Liver (tissue), 9 donors: ENCODE measurements around the gene CLRN3. TPM values are rescaled to one million over a fixed set of nuclear protein-coding genes. Genes with fewer than 3 reads are reported as not detected.

Experiments
- DNase-seq: peaks from one replicate; pipeline ENCODE4 v3.0.0-alpha.2; 2017; ENCODE audit warnings: low spot score
- H3K27ac ChIP-seq, 2 donors: one replicate each; pipeline ENCODE4 v1.7.0; 2013; ENCODE audit warnings: inconsistent platforms in 2 of 2, low read length in 2 of 2, control low read depth in 1 of 2, low read depth in 1 of 2, mild to moderate bottlenecking in 1 of 2
- H3K27me3 ChIP-seq, 4 donors: one replicate each; pipeline versions ENCODE4 v1.6.1 to v1.7.0; 2013; ENCODE audit warnings: low read length in 3 of 4, inconsistent platforms in 1 of 4, mild to moderate bottlenecking in 1 of 4, moderate library complexity in 1 of 4; ENCODE audit not compliant: control insufficient read depth in 4 of 4, insufficient read depth in 4 of 4
- H3K36me3 ChIP-seq, 4 donors: one replicate each; pipeline versions ENCODE4 v1.6.1 to v1.7.0; 2013; ENCODE audit warnings: low read length in 3 of 4, mild to moderate bottlenecking in 3 of 4, low read depth in 1 of 4, moderate library complexity in 1 of 4; ENCODE audit not compliant: control insufficient read depth in 4 of 4, insufficient read depth in 3 of 4
- H3K4me1 ChIP-seq, 4 donors: one replicate each; pipeline versions ENCODE4 v1.6.1 to v1.7.0; 2013; ENCODE audit warnings: low read length in 3 of 4, mild to moderate bottlenecking in 3 of 4, moderate library complexity in 1 of 4; ENCODE audit not compliant: control insufficient read depth in 4 of 4, insufficient read depth in 4 of 4
- H3K4me3 ChIP-seq, 3 donors: one replicate each; pipeline versions ENCODE4 v1.6.1 to v1.7.0; 2013; ENCODE audit warnings: low read length in 3 of 3, control low read depth in 1 of 3, low read depth in 1 of 3, mild to moderate bottlenecking in 1 of 3
- H3K9ac ChIP-seq, 2 donors: one replicate each; pipeline ENCODE4 v1.7.0; 2013; ENCODE audit warnings: low read length in 2 of 2, mild to moderate bottlenecking in 2 of 2, moderate library complexity in 2 of 2, control low read depth in 1 of 2, low read depth in 1 of 2
- H3K9me3 ChIP-seq, 4 donors: one replicate each; pipeline versions ENCODE4 v1.6.1 to v1.7.0; 2013; ENCODE audit warnings: low read length in 3 of 4; ENCODE audit not compliant: control insufficient read depth in 4 of 4
- ATF3 ChIP-seq: IDR thresholded peaks from 2 replicates; pipeline ENCODE4 v1.6.1; 2016; ENCODE audit warnings: antibody characterized with exemption
- FOXA1 ChIP-seq: IDR thresholded peaks from 2 replicates; pipeline ENCODE4 v1.6.1; 2016; ENCODE audit warnings: antibody characterized with exemption
- FOXA2 ChIP-seq: IDR thresholded peaks from 2 replicates; pipeline ENCODE4 v1.6.1; 2016; ENCODE audit warnings: antibody characterized with exemption
- HNF4A ChIP-seq, 2 donors: conservative IDR thresholded peaks; 2 replicates each; pipeline ENCODE4 v1.6.1; 2016; ENCODE audit warnings: antibody characterized with exemption in 2 of 2, mild to moderate bottlenecking in 2 of 2
- HNF4G ChIP-seq: IDR thresholded peaks from 2 replicates; pipeline ENCODE4 v1.6.1; 2016; ENCODE audit warnings: antibody characterized with exemption
- JUND ChIP-seq, 2 donors: IDR thresholded peaks; 2 replicates each; pipeline ENCODE4 v1.6.1; 2016; ENCODE audit warnings: antibody characterized with exemption in 2 of 2
- MAX ChIP-seq: IDR thresholded peaks from 2 replicates; pipeline ENCODE4 v1.6.1; 2016; ENCODE audit warnings: antibody characterized with exemption
- NR2F2 ChIP-seq: IDR thresholded peaks from 2 replicates; pipeline ENCODE4 v1.6.1; 2016; ENCODE audit warnings: antibody characterized with exemption
- RAD21 ChIP-seq, 2 donors: IDR thresholded peaks; 2 replicates each; pipeline ENCODE4 v1.6.1; 2016; ENCODE audit warnings: antibody characterized with exemption in 2 of 2, mild to moderate bottlenecking in 2 of 2
- REST ChIP-seq: IDR thresholded peaks from 2 replicates; pipeline ENCODE4 v1.6.1; 2016; ENCODE audit warnings: antibody characterized with exemption, mild to moderate bottlenecking
- RXRA ChIP-seq, 2 donors: IDR thresholded peaks; 2 replicates each; pipeline ENCODE4 v1.6.1; 2017 to 2018; ENCODE audit warnings: antibody characterized with exemption in 2 of 2, mild to moderate bottlenecking in 1 of 2
- SP1 ChIP-seq: IDR thresholded peaks from 2 replicates; pipeline ENCODE4 v1.6.1; 2018; ENCODE audit warnings: antibody characterized with exemption, mild to moderate bottlenecking
- TAF1 ChIP-seq: conservative IDR thresholded peaks from 2 replicates; pipeline ENCODE4 v1.6.1; 2016; ENCODE audit warnings: antibody characterized with exemption, mild to moderate bottlenecking
- YY1 ChIP-seq: IDR thresholded peaks from 2 replicates; pipeline ENCODE4 v1.6.1; 2016; ENCODE audit warnings: antibody characterized with exemption, mild to moderate bottlenecking
- ZBTB33 ChIP-seq: IDR thresholded peaks from 2 replicates; pipeline ENCODE4 v1.6.1; 2016; ENCODE audit warnings: antibody characterized with exemption
- WGBS: extraction: QIAGEN DNeasy Blood & Tissue Kit; methylation state at CpG from one replicate; pipeline ENCODE4 v1.1.7; 2013; 5-methylcytosine and 5-hydroxymethylcytosine counted together
- polyA plus RNA-seq, 2 donors: library from polyadenylated mRNA; stranded (reverse) in 1 of 2; unstranded in 1 of 2; fragments of 200-250 nt in 1 of 2; fragments of >200 nt in 1 of 2; fragmentation: Nextera tagmentation in 1 of 2; extraction: Ambion mirVana in 1 of 2; gene quantifications; one replicate each; pipeline versions ENCODE4 v1.2.1 to v1.2.3, GENCODE V29; 2013 to 2015
- total RNA-seq, 2 donors: library from RNA; depleted of rRNA; stranded (reverse); fragments of >200 nt; gene quantifications; one replicate each; pipeline ENCODE4 v1.2.3, GENCODE V29; 2014
- donor health status: healthy.
- donor health status: healthy.
- donor health status: healthy.
- donor health status: healthy.
- donor health status: healthy.

The CLRN3 gene
- total and polyA plus RNA-seq, 4 donors, result 0.33 to 16.9 (median 6.9) TPM

GRCh38 chr10:127922675-127923366, 30.1 kb upstream of the CLRN3 start (continued):
- no peak for TF ChIP-seq HNF4A (conservative IDR thresholded peaks at IDR 0.05)

- no peak overlapping the region for H3K9ac ChIP-seq
- no peaks in the 10 kb centered on the region for H3K27me3 ChIP-seq
- H3K27ac ChIP-seq, result peak overlapping the region in 1 of 2 donors; percentile 15
- H3K4me3 ChIP-seq, result no peak overlapping the region
- no peak for TF ChIP-seq RXRA (IDR thresholded peaks at IDR 0.05)
- no peak for TF ChIP-seq JUND (IDR thresholded peaks at IDR 0.05)
- 93% methylated on average over 9 of the region's 9 CpGs for WGBS
- H3K4me1 ChIP-seq, result no peaks in the 10 kb centered on the region
- H3K36me3 ChIP-seq, result no peaks in the 10 kb centered on the region
- DNase-seq, result no peak
- H3K9me3 ChIP-seq, result no peaks in the 10 kb centered on the region
These were observed 29.5 kb upstream of the CLRN3 start for GRCh38 chr10:127922206-127922605.

DNA sequence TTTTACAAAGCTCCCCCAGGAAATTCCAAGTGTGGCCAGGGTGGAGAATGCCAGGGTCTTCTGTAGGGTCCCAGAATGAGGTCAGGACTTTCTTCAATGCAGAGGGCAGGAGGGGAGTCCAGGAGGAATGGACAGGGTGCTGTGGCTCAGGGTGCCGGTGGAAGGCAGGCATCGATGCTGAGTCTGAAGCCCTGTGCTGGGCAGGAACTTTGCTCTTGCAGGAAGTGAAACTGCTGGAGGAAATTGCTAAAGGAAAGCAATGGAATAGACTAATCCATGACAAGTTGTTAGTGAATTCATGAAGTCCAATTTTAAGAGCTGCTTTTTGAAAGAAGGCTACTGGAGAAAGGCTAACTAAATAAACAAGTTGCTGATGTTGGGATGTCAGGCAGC, 29.0 kb upstream of the CLRN3 start:
- TF ChIP-seq ZBTB33, result no peak
- no peak for TF ChIP-seq FOXA1
- no peak for TF ChIP-seq TAF1
- TF ChIP-seq FOXA2, result no peak
- TF ChIP-seq SP1, result no peak
- no peak for TF ChIP-seq NR2F2
- Histone ChIP-seq H3K27ac (no peak overlapping the region), H3K36me3 (no peaks in the 10 kb centered on the region), H3K9ac (no peak overlapping the region), H3K9me3 (no peaks in the 10 kb centered on the region), H3K27me3 (no peaks in the 10 kb centered on the region), H3K4me3 (no peak overlapping the region), H3K4me1 (no peaks in the 10 kb centered on the region)
- 72% methylated on average over 2 of the region's 2 CpGs for WGBS
- no peak for DNase-seq

GRCh38 chr10:127921075-127921752, 28.5 kb upstream of the CLRN3 start:
- H3K9ac ChIP-seq, result no peak overlapping the region
- DNase-seq, result no peak
- 94% methylated on average over 11 of the region's 11 CpGs for WGBS
- H3K4me1 ChIP-seq, result no peaks in the 10 kb centered on the region
- no peaks in the 10 kb centered on the region for H3K9me3 ChIP-seq
- H3K36me3 ChIP-seq, result no peaks in the 10 kb centered on the region
- TF ChIP-seq NR2F2, result no peak
- no peak for TF ChIP-seq MAX
- TF ChIP-seq JUND (IDR thresholded peaks at IDR 0.05), result no peak
- TF ChIP-seq HNF4G, result no peak
- TF ChIP-seq RAD21 (IDR thresholded peaks at IDR 0.05), result no peak
- no peak for TF ChIP-seq TAF1
- TF ChIP-seq FOXA1, result no peak
- TF ChIP-seq HNF4A (conservative IDR thresholded peaks at IDR 0.05), result no peak
- no peak for TF ChIP-seq ATF3
- no peak for TF ChIP-seq YY1
- TF ChIP-seq REST, result no peak
- H3K27me3 ChIP-seq, result no peaks in the 10 kb centered on the region
- H3K27ac ChIP-seq, result no peak overlapping the region
- no peak overlapping the region for H3K4me3 ChIP-seq
